ENCODE measurements around the gene NFAT5. TPM values are rescaled to one million over a fixed set of nuclear protein-coding genes. Genes with fewer than 3 reads are reported as not detected.

The NFAT5 gene
- total RNA-seq, 3 donors from 2014 or later, result 29.1 to 48.4 (median 39.8) TPM

DNA sequence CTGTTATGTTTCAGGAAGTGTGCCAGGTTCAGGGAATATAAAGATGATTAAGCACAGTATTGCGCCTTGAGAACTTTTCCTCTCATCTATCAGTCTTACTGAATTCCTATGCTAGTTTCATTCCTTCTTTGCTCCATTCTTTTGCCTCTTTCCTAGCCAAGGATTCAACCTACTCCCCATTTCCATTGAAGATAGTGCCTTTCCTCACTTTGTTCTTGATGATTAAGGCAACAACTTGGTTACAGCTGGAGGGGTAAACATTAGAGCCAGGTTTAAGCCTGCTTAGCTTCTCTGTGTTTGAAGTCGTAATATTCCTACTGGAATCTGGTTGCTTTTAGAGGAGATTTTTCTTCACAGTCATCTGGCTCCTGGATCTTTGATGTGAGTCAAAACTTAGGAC, 85.5 kb downstream of the NFAT5 start:
- H3K4me1 ChIP-seq (ENCODE audit: low read depth), result no peaks in the 10 kb centered on the region
- DNase-seq (no peak), ATAC-seq (no peak)
- H3K9me3 ChIP-seq, result no peaks in the 10 kb centered on the region
- intact Hi-C loops (cut with DNase I, micrococcal nuclease), result no loop called here
- TF ChIP-seq, protein P1, sequence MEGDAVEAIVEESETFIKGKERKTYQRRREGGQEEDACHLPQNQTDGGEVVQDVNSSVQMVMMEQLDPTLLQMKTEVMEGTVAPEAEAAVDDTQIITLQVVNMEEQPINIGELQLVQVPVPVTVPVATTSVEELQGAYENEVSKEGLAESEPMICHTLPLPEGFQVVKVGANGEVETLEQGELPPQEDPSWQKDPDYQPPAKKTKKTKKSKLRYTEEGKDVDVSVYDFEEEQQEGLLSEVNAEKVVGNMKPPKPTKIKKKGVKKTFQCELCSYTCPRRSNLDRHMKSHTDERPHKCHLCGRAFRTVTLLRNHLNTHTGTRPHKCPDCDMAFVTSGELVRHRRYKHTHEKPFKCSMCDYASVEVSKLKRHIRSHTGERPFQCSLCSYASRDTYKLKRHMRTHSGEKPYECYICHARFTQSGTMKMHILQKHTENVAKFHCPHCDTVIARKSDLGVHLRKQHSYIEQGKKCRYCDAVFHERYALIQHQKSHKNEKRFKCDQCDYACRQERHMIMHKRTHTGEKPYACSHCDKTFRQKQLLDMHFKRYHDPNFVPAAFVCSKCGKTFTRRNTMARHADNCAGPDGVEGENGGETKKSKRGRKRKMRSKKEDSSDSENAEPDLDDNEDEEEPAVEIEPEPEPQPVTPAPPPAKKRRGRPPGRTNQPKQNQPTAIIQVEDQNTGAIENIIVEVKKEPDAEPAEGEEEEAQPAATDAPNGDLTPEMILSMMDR (IDR thresholded peaks at IDR 0.05), result no peak
- H3K36me3 ChIP-seq (ENCODE audit: low read depth), result no peaks in the 10 kb centered on the region
- H3K4me3 ChIP-seq, result no peak overlapping the region

- no peak overlapping the region for H3K4me3 ChIP-seq
- H3K9me3 ChIP-seq, result no peaks in the 10 kb centered on the region
- DNase-seq, result no peak
- H3K36me3 ChIP-seq (ENCODE audit: low read depth), result no peaks in the 10 kb centered on the region
- no peaks in the 10 kb centered on the region for H3K4me1 ChIP-seq (ENCODE audit: low read depth)
- no peak for ATAC-seq
- intact Hi-C loops (cut with DNase I, micrococcal nuclease), result no loop called here
- TF ChIP-seq, protein P1 (IDR thresholded peaks at IDR 0.05), result no peak
Measured at GRCh38 chr16:69654280-69654931, 88.6 kb downstream of the NFAT5 start.

DNA sequence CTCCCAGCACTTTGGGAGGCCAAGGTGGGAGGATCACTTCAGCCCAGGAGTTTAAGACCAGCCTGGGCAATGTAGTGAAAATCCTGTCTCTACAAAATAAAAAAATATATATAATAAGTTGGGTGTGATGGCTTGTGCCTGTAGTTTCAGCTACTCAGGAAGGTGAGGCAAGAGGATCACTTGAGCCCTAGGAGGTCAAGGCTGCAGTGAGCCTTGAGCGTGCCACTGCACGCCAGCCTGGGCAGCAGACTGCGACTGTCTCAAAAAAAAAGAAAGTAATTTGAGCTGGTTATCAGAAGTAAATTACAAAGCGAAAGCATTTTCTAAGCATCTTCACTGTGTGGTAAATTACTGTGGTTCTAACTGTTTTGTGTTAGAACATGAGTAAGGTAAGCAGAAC, 94.4 kb downstream of the NFAT5 start:
- Histone ChIP-seq H3K4me1 (ENCODE audit: low read depth) (no peaks in the 10 kb centered on the region), H3K4me3 (no peak overlapping the region), H3K36me3 (ENCODE audit: low read depth) (peaks cover 4% of the 10 kb centered on the region), H3K9me3 (no peaks in the 10 kb centered on the region)
- intact Hi-C loops (cut with DNase I, micrococcal nuclease), result loop anchor here in 1 of 2 donors (10.0 kb wide), 1 partner anchor 185 kb away; no protein-coding TSS in a partner anchor
- TF ChIP-seq, protein P1 (IDR thresholded peaks at IDR 0.05), result no peak
- DNase-seq (no peak), ATAC-seq (no peak)

DNA sequence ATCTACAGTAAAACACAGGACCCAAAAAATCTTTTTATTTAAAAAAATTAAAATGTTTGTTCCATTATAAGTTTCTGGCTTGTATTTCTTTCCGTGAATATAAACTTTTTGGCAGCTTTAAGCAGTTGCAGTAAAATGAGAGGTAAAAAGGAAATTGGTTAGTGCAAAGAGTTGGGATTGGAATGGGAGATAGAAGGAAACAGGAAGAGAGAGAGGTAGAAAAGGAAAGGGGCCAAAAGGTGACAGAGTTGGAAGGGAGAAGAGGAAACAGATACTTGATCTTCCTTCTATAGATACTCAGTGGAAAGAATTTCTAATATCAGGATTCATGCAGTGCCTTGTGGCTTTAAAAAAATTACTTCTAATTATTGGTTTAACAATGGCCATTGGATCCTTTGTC, 97.1 kb downstream of the NFAT5 start:
- ATAC-seq (no peak), DNase-seq (no peak)
- intact Hi-C loops (cut with DNase I, micrococcal nuclease), result loop anchor here in 1 of 2 donors (10.0 kb wide), 1 partner anchor 188 kb away; no protein-coding TSS in a partner anchor
- H3K4me1 ChIP-seq (ENCODE audit: low read depth), result no peaks in the 10 kb centered on the region
- H3K36me3 ChIP-seq (ENCODE audit: low read depth), result peaks cover 4% of the 10 kb centered on the region
- no peak overlapping the region for H3K4me3 ChIP-seq
- TF ChIP-seq, protein P1 (IDR thresholded peaks at IDR 0.05), result no peak
- H3K9me3 ChIP-seq, result no peaks in the 10 kb centered on the region

- intact Hi-C loops (cut with DNase I, micrococcal nuclease), result loop anchor here in 1 of 2 donors (10.0 kb wide), 1 partner anchor 189 kb away; no protein-coding TSS in a partner anchor
Measured at GRCh38 chr16:69663846-69664245, 98.1 kb downstream of the NFAT5 start.

More at GRCh38 chr16:69663846-69664245, 98.1 kb downstream of the NFAT5 start:
- Histone ChIP-seq H3K36me3 (ENCODE audit: low read depth) (peaks cover 4% of the 10 kb centered on the region), H3K4me1 (ENCODE audit: low read depth) (no peaks in the 10 kb centered on the region), H3K4me3 (no peak overlapping the region), H3K9me3 (no peaks in the 10 kb centered on the region)
- no peak for DNase-seq
- TF ChIP-seq, protein P1 (IDR thresholded peaks at IDR 0.05), result no peak
- ATAC-seq, result no peak

Measured in mucosa of descending colon (tissue), 3 donors.